DND-41 (cell line): ENCODE results near the gene TRRAP.
"Not testable (repeated sequence)": the region's sequence is repeated elsewhere in the genome, so short reads cannot be mapped to it uniquely, and the experiment has no call there.

Source experiments
- ATAC-seq: fragments of 200-7000 bp; cut with Tn5 transposase; 3 replicates; pipeline ENCODE4 v1.9.1; 2021; ENCODE audit warnings: low read depth; ENCODE audit not compliant: insufficient read depth
- DNase-seq: peaks from one replicate; pipeline ENCODE4 v3.0.0-alpha.2; 2020
- H2AFZ ChIP-seq: 2 replicates; pipeline ENCODE4 v1.6.0; 2012; ENCODE audit warnings: low read depth, low read length
- H3K27ac ChIP-seq: 2 replicates; pipeline ENCODE4 v1.5.1; 2012; ENCODE audit warnings: low read length, inconsistent platforms
- H3K27me3 ChIP-seq: fragments of 200-600 bp; sonication (generic); 2 replicates; pipeline ENCODE4 v1.6.0; 2012; ENCODE audit warnings: low read length, mild to moderate bottlenecking, inconsistent platforms; ENCODE audit not compliant: insufficient read depth, poor library complexity
- H3K36me3 ChIP-seq: 2 replicates; pipeline ENCODE4 v1.5.1; 2012; ENCODE audit warnings: low read length, inconsistent platforms; ENCODE audit not compliant: insufficient read depth
- H3K4me1 ChIP-seq: 2 replicates; pipeline ENCODE4 v1.5.1; 2012; ENCODE audit warnings: mild to moderate bottlenecking, low read length; ENCODE audit not compliant: insufficient read depth
- H3K4me2 ChIP-seq: 2 replicates; pipeline ENCODE4 v1.6.0; 2012; ENCODE audit warnings: mild to moderate bottlenecking, moderate library complexity, low read length, inconsistent platforms; ENCODE audit not compliant: insufficient read depth
- H3K4me3 ChIP-seq, 2 experiments: fragments of 200-600 bp in 1 of 2; shearing (Covaris generic) in 1 of 2; 2 replicates each; pipeline ENCODE4 v1.5.1; 2012 to 2016; ENCODE audit warnings: inconsistent platforms in 2 of 2, low read length in 2 of 2, mild to moderate bottlenecking in 2 of 2, low read depth in 1 of 2, moderate library complexity in 1 of 2
- H3K79me2 ChIP-seq: 2 replicates; pipeline ENCODE4 v1.6.0; 2012; ENCODE audit warnings: low read length, inconsistent platforms; ENCODE audit not compliant: insufficient read depth
- H3K9ac ChIP-seq: 2 replicates; pipeline ENCODE4 v1.6.0; 2012; ENCODE audit warnings: low read depth, mild to moderate bottlenecking, inconsistent platforms, low read length, moderate library complexity
- H3K9me3 ChIP-seq: 2 replicates; pipeline ENCODE4 v1.5.1; 2012; ENCODE audit warnings: low read length, moderate library complexity, mild to moderate bottlenecking, inconsistent platforms; ENCODE audit not compliant: insufficient read depth, severe bottlenecking
- H4K20me1 ChIP-seq: 2 replicates; pipeline ENCODE4 v1.6.0; 2012; ENCODE audit warnings: low read length; ENCODE audit not compliant: insufficient read depth
- CTCF ChIP-seq: IDR thresholded peaks from 2 replicates; pipeline ENCODE4 v1.5.1; 2012; ENCODE audit warnings: borderline replicate concordance, low read length, moderate library complexity, mild to moderate bottlenecking; ENCODE audit not compliant: poor library complexity, severe bottlenecking; ENCODE audit errors: extremely low read depth
- EZH2 ChIP-seq: IDR thresholded peaks from 3 replicates; pipeline ENCODE4 v1.6.1; 2012; ENCODE audit warnings: borderline replicate concordance, low read depth, mild to moderate bottlenecking, moderate library complexity, low read length, inconsistent platforms; ENCODE audit not compliant: severe bottlenecking

Gene TRRAP

DNA sequence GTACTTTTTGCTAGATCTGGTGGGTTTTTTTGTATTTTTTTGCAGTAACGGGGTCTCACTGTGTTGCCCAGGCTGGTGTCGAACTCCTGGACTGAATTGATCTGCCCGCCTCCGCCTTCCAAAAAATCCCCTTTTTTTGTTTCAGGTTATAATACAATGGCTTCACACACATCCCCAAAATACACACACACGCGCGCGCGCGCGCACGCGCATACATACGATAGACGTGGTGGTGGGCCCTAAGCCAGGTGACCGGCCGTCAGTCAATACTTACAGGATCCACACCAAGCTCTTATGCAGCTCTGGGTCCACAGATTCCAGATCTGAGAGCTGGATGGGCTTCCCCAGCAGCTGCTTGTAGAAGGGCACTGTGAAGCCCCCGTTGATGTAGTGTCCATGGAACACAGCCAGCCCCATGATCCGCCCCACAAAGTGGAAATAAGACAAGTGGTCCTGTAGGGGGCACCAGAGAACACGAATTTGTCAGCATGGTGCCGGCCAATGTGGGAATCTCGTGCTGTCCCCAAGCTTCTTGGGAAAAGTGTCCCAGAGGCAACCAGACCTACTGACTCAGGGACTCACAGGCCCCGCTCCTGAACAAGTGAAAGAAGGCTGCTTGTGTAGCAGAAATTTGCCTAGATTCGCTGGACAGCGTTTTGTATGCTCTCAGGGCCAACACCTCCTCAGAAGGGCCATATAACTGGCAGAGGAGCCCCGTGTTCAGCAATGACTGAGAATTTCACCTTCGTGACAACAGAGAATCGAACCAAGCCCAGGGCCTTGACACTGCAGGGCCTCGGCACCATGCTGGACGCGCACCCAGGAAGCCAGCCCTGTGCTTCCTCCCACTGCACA is 162.0 kb downstream of the TRRAP start:
- Histone ChIP-seq H2AFZ (no peak overlapping the region), H3K9me3 (no peaks in the 10 kb centered on the region), H4K20me1 (peaks cover 6% of the 10 kb centered on the region; the same call in 1 of the 2 replicates), H3K9ac (no peak overlapping the region), H3K4me2 (no peak overlapping the region), H3K4me3 (no peak overlapping the region), H3K36me3 (peaks cover 90% of the 10 kb centered on the region), H3K4me1 (no peaks in the 10 kb centered on the region), H3K27ac (no peak overlapping the region), H3K79me2 (no peaks in the 10 kb centered on the region), H3K27me3 (no peaks in the 10 kb centered on the region)
- TF ChIP-seq EZH2 = no peak
- TF ChIP-seq CTCF = peak; percentile 83
- ATAC-seq (peak; percentile 85), DNase-seq (peak; percentile 66)

DNA sequence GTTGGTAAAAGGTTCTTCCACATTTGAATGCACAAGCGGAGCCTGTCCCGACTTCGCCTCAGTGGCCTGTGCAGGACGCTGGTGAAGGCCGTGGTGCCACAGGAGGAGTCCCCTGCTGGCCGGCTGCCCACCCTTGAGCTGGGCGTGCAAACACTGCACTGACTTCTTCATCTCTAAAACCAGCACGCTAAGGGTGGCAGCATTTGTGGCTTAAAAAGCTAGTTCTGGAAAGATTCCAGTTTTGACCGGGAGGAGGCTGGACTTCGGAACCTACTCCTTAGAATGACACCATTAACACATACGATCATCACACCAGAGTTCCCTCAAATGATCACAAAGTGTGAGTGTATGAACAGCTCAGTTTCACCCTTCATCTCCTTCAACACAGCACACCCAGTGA is 163.2 kb downstream of the TRRAP start:
- Histone ChIP-seq H3K4me2 (no peak overlapping the region), H2AFZ (no peak overlapping the region), H3K27me3 (no peaks in the 10 kb centered on the region), H3K79me2 (no peaks in the 10 kb centered on the region), H3K27ac (no peak overlapping the region), H3K9me3 (no peaks in the 10 kb centered on the region), H3K4me1 (no peaks in the 10 kb centered on the region), H3K4me3 (no peak overlapping the region), H4K20me1 (peaks cover 2% of the 10 kb centered on the region; the same call in 1 of the 2 replicates), H3K36me3 (peaks cover 87% of the 10 kb centered on the region), H3K9ac (no peak overlapping the region)
- ATAC-seq (no peak), DNase-seq (no peak)
- no peak for TF ChIP-seq CTCF
- no peak for TF ChIP-seq EZH2

DNA sequence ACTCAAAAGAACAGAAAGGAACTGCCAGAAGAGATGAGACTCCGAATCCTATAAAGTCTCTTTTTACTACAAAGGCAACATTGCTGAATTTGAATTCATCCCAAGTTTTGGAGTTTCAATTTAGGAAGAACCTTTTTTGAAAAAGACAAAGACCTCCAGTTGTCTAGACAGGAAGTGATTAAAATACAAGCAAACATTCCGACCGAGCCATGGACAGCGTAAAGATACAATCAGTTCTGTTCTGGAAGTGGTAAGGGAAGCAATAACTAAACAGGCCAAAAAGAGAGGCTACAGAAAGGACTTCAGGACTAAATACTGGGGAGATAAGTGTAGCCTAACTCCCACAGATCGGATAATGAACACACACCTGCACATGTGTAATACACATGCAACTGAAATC is 164.6 kb downstream of the TRRAP start:
- Histone ChIP-seq H3K79me2 (no peaks in the 10 kb centered on the region), H3K9ac (no peak overlapping the region), H3K4me2 (no peak overlapping the region), H3K27me3 (no peaks in the 10 kb centered on the region), H3K4me3 (no peak overlapping the region), H3K36me3 (peaks cover 87% of the 10 kb centered on the region), H3K27ac (no peak overlapping the region), H4K20me1 (peaks cover 2% of the 10 kb centered on the region; the same call in 1 of the 2 replicates), H2AFZ (no peak overlapping the region), H3K9me3 (no peaks in the 10 kb centered on the region), H3K4me1 (no peaks in the 10 kb centered on the region)
- ATAC-seq (no peak), DNase-seq (no peak)
- TF ChIP-seq CTCF (no peak), EZH2 (no peak)

DNA sequence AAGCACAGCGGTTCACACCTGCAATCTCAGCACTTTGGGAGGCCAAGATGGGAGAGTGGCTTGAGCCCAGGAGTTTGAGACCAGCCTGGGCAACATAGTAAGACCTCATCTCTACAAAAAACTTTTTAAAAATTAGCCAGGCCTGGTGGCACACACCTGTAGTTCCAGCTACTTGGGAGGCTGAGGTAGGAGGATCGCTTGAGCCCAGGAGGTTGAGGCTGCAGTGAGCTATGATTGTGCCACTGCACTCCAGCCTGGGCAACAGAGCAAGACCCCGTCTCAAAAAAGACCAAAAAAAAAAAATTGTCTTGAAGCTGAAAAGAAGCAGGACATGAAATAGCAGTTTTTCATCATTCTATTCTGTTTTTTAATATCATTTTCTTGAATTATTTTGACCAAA is 166.5 kb downstream of the TRRAP start:
- not testable (repeated sequence) for H3K9me3 ChIP-seq, H2AFZ ChIP-seq, H3K9ac ChIP-seq, H4K20me1 ChIP-seq, DNase-seq, H3K4me1 ChIP-seq, H3K27me3 ChIP-seq, H3K79me2 ChIP-seq, H3K4me2 ChIP-seq, H3K4me3 ChIP-seq, H3K27ac ChIP-seq, ATAC-seq
- H3K36me3 ChIP-seq = peaks cover 85% of the 10 kb centered on the region

GRCh38 chr7:99046262-99046661 is 167.9 kb downstream of the TRRAP start:
- H3K27me3 ChIP-seq, H2AFZ ChIP-seq, H3K27ac ChIP-seq, ATAC-seq, H3K9me3 ChIP-seq, H3K4me1 ChIP-seq, DNase-seq, H3K9ac ChIP-seq, H3K4me3 ChIP-seq, H3K4me2 ChIP-seq, H3K79me2 ChIP-seq, H4K20me1 ChIP-seq: not testable (repeated sequence)
- peaks cover 84% of the 10 kb centered on the region for H3K36me3 ChIP-seq
